Measurements from ENCODE around the gene MRPL3. TPM values are rescaled to one million over a fixed set of nuclear protein-coding genes. Genes with fewer than 3 reads are reported as not detected.

MRPL3 gene
- total RNA-seq, 4 donors from 2014 or later = 63.7 to 137 (median 114) TPM

DNA sequence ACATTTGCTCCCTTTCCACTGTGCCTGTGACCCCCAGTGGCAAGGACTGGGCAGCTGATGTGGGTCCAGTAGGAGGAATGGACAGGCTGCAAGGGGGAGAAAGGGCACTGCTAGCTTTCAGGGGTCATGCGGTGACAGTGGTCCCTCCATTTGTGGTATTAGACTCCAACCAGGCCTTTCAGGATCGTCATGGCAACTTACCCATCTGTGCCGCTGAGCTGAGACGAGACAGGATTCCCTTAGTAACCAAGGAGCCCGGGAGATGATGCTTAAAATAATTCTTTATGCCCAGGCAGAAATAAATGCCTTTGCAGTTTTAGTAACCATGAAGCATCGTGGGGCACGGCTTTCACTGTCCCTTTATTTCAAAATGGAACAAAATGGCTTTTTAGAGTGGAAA, 15.9 kb upstream of the MRPL3 start:
- no peaks in the 10 kb centered on the region for H3K27me3 ChIP-seq
- no peak for TF ChIP-seq POLR2A (IDR thresholded peaks at IDR 0.05)
- TF ChIP-seq, protein P1, sequence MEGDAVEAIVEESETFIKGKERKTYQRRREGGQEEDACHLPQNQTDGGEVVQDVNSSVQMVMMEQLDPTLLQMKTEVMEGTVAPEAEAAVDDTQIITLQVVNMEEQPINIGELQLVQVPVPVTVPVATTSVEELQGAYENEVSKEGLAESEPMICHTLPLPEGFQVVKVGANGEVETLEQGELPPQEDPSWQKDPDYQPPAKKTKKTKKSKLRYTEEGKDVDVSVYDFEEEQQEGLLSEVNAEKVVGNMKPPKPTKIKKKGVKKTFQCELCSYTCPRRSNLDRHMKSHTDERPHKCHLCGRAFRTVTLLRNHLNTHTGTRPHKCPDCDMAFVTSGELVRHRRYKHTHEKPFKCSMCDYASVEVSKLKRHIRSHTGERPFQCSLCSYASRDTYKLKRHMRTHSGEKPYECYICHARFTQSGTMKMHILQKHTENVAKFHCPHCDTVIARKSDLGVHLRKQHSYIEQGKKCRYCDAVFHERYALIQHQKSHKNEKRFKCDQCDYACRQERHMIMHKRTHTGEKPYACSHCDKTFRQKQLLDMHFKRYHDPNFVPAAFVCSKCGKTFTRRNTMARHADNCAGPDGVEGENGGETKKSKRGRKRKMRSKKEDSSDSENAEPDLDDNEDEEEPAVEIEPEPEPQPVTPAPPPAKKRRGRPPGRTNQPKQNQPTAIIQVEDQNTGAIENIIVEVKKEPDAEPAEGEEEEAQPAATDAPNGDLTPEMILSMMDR (IDR thresholded peaks at IDR 0.05) = no peak
- no peaks in the 10 kb centered on the region for H3K36me3 ChIP-seq
- intact Hi-C loops (cut with DNase I; ENCODE audit: low total_unique reads) = no loop called here
- no peaks in the 10 kb centered on the region for H3K4me1 ChIP-seq
- H3K9me3 ChIP-seq = no peaks in the 10 kb centered on the region
- H3K4me3 ChIP-seq = no peak overlapping the region
- DNase-seq = no peak
- H3K27ac ChIP-seq = no peak overlapping the region

DNA sequence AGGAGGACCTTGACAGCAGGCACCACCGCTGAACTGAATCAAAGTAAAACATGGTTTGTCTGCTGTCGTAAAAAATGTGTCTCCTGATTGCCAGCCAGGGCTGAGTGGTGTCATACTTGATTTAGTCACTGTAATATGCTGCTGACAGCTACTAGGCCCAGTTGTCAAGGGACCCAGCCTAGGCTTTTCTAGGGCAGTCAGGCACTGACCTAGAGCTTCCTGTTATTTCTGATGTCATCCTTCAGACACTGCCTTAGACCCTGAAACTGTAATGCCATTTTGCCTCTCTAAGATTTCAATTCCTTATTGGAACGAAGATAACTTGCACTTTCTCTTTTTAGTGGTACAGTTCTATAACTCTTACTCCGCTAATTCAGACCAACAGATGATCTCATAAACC, 2.6 kb upstream of the MRPL3 start:
- DNase-seq = no peak
- TF ChIP-seq, protein P1 (IDR thresholded peaks at IDR 0.05) = no peak
- TF ChIP-seq POLR2A (IDR thresholded peaks at IDR 0.05) = no peak
- H3K36me3 ChIP-seq = no peaks in the 10 kb centered on the region
- H3K9me3 ChIP-seq = no peaks in the 10 kb centered on the region
- H3K27ac ChIP-seq = no peak overlapping the region
- no peaks in the 10 kb centered on the region for H3K4me1 ChIP-seq
- H3K27me3 ChIP-seq = no peaks in the 10 kb centered on the region
- intact Hi-C loops (cut with DNase I; ENCODE audit: low total_unique reads) = no loop called here
- H3K4me3 ChIP-seq = no peak overlapping the region

DNA sequence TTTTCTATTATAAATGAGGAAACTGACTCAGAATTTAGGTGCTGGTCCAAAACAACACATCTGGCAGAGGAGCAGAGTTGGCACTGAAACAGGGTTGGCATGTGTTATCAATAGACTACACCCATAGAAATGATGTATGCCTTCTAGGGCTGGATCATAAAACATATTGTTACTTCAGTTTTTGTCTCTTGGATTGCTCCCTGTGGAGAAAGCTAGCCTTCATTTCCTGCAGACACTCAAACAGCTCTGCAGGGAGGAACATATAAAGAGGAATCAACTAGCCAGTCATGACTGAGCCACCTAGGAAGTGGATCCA, 507 bp upstream of the MRPL3 start:
- no peak for DNase-seq
- intact Hi-C loops (cut with DNase I; ENCODE audit: low total_unique reads) = no loop called here
- H3K4me3 ChIP-seq = peak overlapping the region; percentile 55 to 67

DNA sequence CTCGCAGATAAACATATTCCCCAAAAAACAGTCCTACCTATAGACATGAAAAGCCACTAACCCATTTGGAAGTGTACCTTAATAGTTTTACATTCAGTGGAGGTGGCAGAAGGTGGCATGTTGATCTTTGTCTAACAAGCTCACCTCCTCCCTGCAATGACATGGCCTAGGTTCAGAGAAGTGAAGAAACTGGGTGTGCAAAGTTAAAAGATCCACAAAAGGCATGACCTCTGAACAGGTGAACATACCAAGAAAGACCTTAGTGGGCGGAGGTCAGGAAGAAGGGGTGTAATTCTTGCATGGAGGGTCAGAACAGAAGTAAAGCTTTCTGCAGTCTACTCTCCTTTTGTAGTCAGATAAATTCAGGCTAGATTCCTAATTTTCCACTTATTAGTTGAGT, 822 bp downstream of the MRPL3 start:
- H3K4me1 ChIP-seq = no peaks in the 10 kb centered on the region
- H3K27ac ChIP-seq = peak overlapping the region; percentile 58 to 77
- H3K36me3 ChIP-seq = no peaks in the 10 kb centered on the region
- H3K4me3 ChIP-seq = peak overlapping the region; percentile 55 to 67
- H3K27me3 ChIP-seq = no peaks in the 10 kb centered on the region
- no peak for TF ChIP-seq POLR2A (IDR thresholded peaks at IDR 0.05)
- TF ChIP-seq, protein P1 (IDR thresholded peaks at IDR 0.05) = no peak
- no peaks in the 10 kb centered on the region for H3K9me3 ChIP-seq
- intact Hi-C loops (cut with DNase I; ENCODE audit: low total_unique reads) = no loop called here
- no peak for DNase-seq

More for the DNA sequence above, 507 bp upstream of the MRPL3 start:
- Histone ChIP-seq H3K27me3 (no peaks in the 10 kb centered on the region), H3K9me3 (no peaks in the 10 kb centered on the region), H3K27ac (peak overlapping the region; percentile 58 to 77), H3K36me3 (no peaks in the 10 kb centered on the region), H3K4me1 (no peaks in the 10 kb centered on the region)
- no peak for TF ChIP-seq POLR2A (IDR thresholded peaks at IDR 0.05)
- TF ChIP-seq, protein P1 (IDR thresholded peaks at IDR 0.05) = no peak

DNA sequence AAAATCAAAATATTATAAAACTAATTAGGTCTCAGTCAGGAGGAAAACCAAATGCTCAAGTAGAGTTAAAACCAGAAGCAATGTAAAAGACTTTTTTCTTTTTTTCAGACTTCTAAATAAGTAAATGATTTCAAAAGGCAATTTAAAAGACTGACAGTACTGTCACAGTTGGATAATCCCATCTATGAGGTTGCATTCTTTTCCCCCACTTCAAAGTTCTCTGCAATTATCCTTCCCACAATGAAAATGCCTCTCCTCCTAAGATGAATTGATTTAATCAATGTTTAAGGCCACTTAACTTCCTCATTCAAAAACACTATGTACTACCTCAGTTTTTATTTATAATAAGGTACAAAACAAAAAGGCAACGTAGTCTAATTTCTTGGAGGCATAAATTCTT, 8.1 kb downstream of the MRPL3 start:
- no peak for DNase-seq
- Histone ChIP-seq H3K4me1 (no peaks in the 10 kb centered on the region), H3K27me3 (no peaks in the 10 kb centered on the region), H3K36me3 (no peaks in the 10 kb centered on the region), H3K9me3 (no peaks in the 10 kb centered on the region), H3K4me3 (no peak overlapping the region), H3K27ac (no peak overlapping the region)
- intact Hi-C loops (cut with DNase I; ENCODE audit: low total_unique reads) = no loop called here
- TF ChIP-seq, protein P1 (IDR thresholded peaks at IDR 0.05) = no peak
- no peak for TF ChIP-seq POLR2A (IDR thresholded peaks at IDR 0.05)
